ENCODE results near the gene DNAJB5.

Gene DNAJB5

GRCh38 chr9:34999576-34999975, 10.0 kb downstream of the DNAJB5 start:
- no peak for TF ChIP-seq TEAD4 (IDR thresholded peaks at IDR 0.05)
- TF ChIP-seq EGR1 (IDR thresholded peaks at IDR 0.05), result no peak
- TF ChIP-seq FOXM1 (IDR thresholded peaks at IDR 0.05; ENCODE audit: borderline replicate concordance, low read depth), result no peak
- TF ChIP-seq ZBTB7A (IDR thresholded peaks at IDR 0.05; ENCODE audit: low read depth), result no peak
- TF ChIP-seq MAX (IDR thresholded peaks at IDR 0.05), result no peak
- TF ChIP-seq EP300 (IDR thresholded peaks at IDR 0.05; ENCODE audit: borderline replicate concordance), result no peak

GRCh38 chr9:35000535-35001284, 11.2 kb downstream of the DNAJB5 start:
- TF ChIP-seq USF1 (IDR thresholded peaks at IDR 0.05) (no peak), MAX (IDR thresholded peaks at IDR 0.05) (no peak), NFIC (IDR thresholded peaks at IDR 0.05) (no peak), TCF12 (IDR thresholded peaks at IDR 0.05; ENCODE audit: low read depth) (no peak), CREB1 (IDR thresholded peaks at IDR 0.05; ENCODE audit: low read depth) (no peak), CEBPB (IDR thresholded peaks at IDR 0.05) (no peak), FOXM1 (IDR thresholded peaks at IDR 0.05; ENCODE audit: borderline replicate concordance, low read depth) (no peak), TAF1 (IDR thresholded peaks at IDR 0.05; ENCODE audit: low read depth) (no peak), YY1 (IDR thresholded peaks at IDR 0.05; ENCODE audit: low read depth) (no peak), EGR1 (IDR thresholded peaks at IDR 0.05) (no peak), TEAD4 (IDR thresholded peaks at IDR 0.05) (no peak), RAD21 (IDR thresholded peaks at IDR 0.05; ENCODE audit: low read depth) (no peak)

- no peak for TF ChIP-seq CREB1 (IDR thresholded peaks at IDR 0.05; ENCODE audit: low read depth)
- no peak for TF ChIP-seq ZBTB7A (IDR thresholded peaks at IDR 0.05; ENCODE audit: low read depth)
- TF ChIP-seq USF1 (IDR thresholded peaks at IDR 0.05), result no peak
- TF ChIP-seq RAD21 (IDR thresholded peaks at IDR 0.05; ENCODE audit: low read depth), result no peak
- TF ChIP-seq YY1 (IDR thresholded peaks at IDR 0.05; ENCODE audit: low read depth), result no peak
- no peak for TF ChIP-seq TEAD4 (IDR thresholded peaks at IDR 0.05)
- no peak for TF ChIP-seq TCF12 (IDR thresholded peaks at IDR 0.05; ENCODE audit: low read depth)
- no peak for TF ChIP-seq EP300 (IDR thresholded peaks at IDR 0.05; ENCODE audit: borderline replicate concordance)
- no peak for TF ChIP-seq CEBPB (IDR thresholded peaks at IDR 0.05)
- TF ChIP-seq TAF1 (IDR thresholded peaks at IDR 0.05; ENCODE audit: low read depth), result no peak
- no peak for TF ChIP-seq NFIC (IDR thresholded peaks at IDR 0.05)
- no peak for TF ChIP-seq EGR1 (IDR thresholded peaks at IDR 0.05)
These were observed 11.7 kb downstream of the DNAJB5 start for GRCh38 chr9:35001285-35001677.

GRCh38 chr9:35001803-35002502, 12.4 kb downstream of the DNAJB5 start:
- TF ChIP-seq EP300 (IDR thresholded peaks at IDR 0.05; ENCODE audit: borderline replicate concordance) (no peak), EGR1 (IDR thresholded peaks at IDR 0.05) (no peak), TAF1 (IDR thresholded peaks at IDR 0.05; ENCODE audit: low read depth) (no peak), MAX (IDR thresholded peaks at IDR 0.05) (no peak), TCF12 (IDR thresholded peaks at IDR 0.05; ENCODE audit: low read depth) (no peak), REST (IDR thresholded peaks at IDR 0.05; ENCODE audit: low read depth) (no peak), USF1 (IDR thresholded peaks at IDR 0.05) (no peak), FOXM1 (IDR thresholded peaks at IDR 0.05; ENCODE audit: borderline replicate concordance, low read depth) (no peak), NFIC (IDR thresholded peaks at IDR 0.05) (no peak), RAD21 (IDR thresholded peaks at IDR 0.05; ENCODE audit: low read depth) (no peak), YY1 (IDR thresholded peaks at IDR 0.05; ENCODE audit: low read depth) (no peak), CREB1 (IDR thresholded peaks at IDR 0.05; ENCODE audit: low read depth) (no peak)

GRCh38 chr9:35002623-35003022, 13.1 kb downstream of the DNAJB5 start:
- no peak for TF ChIP-seq YY1 (IDR thresholded peaks at IDR 0.05; ENCODE audit: low read depth)
- TF ChIP-seq USF1 (IDR thresholded peaks at IDR 0.05), result no peak
- TF ChIP-seq EGR1 (IDR thresholded peaks at IDR 0.05), result no peak
- no peak for TF ChIP-seq TAF1 (IDR thresholded peaks at IDR 0.05; ENCODE audit: low read depth)

- TF ChIP-seq USF1 (IDR thresholded peaks at IDR 0.05) (no peak), NFIC (IDR thresholded peaks at IDR 0.05) (no peak), FOXM1 (IDR thresholded peaks at IDR 0.05; ENCODE audit: borderline replicate concordance, low read depth) (no peak), TAF1 (IDR thresholded peaks at IDR 0.05; ENCODE audit: low read depth) (no peak), MAX (IDR thresholded peaks at IDR 0.05) (no peak), CREB1 (IDR thresholded peaks at IDR 0.05; ENCODE audit: low read depth) (no peak), REST (IDR thresholded peaks at IDR 0.05; ENCODE audit: low read depth) (no peak), EP300 (IDR thresholded peaks at IDR 0.05; ENCODE audit: borderline replicate concordance) (no peak), TEAD4 (IDR thresholded peaks at IDR 0.05) (no peak), TCF12 (IDR thresholded peaks at IDR 0.05; ENCODE audit: low read depth) (no peak), RAD21 (IDR thresholded peaks at IDR 0.05; ENCODE audit: low read depth) (no peak), CEBPB (IDR thresholded peaks at IDR 0.05) (no peak), EGR1 (IDR thresholded peaks at IDR 0.05) (no peak), ZBTB7A (IDR thresholded peaks at IDR 0.05; ENCODE audit: low read depth) (no peak), YY1 (IDR thresholded peaks at IDR 0.05; ENCODE audit: low read depth) (no peak)
These were observed 20.9 kb downstream of the DNAJB5 start for GRCh38 chr9:35010351-35010958.
